GM19395 (cell line): ENCODE data around the gene PRKAR2A.
"Not testable (repeated sequence)": the region's sequence is repeated elsewhere in the genome, so short reads cannot be mapped to it uniquely, and the experiment has no call there.

Experiments
- ATAC-seq: cut with Tn5 transposase; IDR thresholded peaks from one replicate; pipeline ENCODE4 v1.9.1; 2021; ENCODE audit warnings: mild to moderate bottlenecking, moderate library complexity; ENCODE audit not compliant: unreplicated experiment

PRKAR2A gene

GRCh38 chr3:48782046-48782445 is 65.6 kb downstream of the PRKAR2A start:
- no peak for ATAC-seq

- not testable (repeated sequence) for ATAC-seq
Measured at GRCh38 chr3:48778565-48778964, 69.1 kb downstream of the PRKAR2A start.

- ATAC-seq, result no peak
Measured at GRCh38 chr3:48776854-48777253, 70.8 kb downstream of the PRKAR2A start.

- no peak for ATAC-seq
Measured at GRCh38 chr3:48770192-48770502, 77.5 kb downstream of the PRKAR2A start.

- no peak for ATAC-seq
Measured at GRCh38 chr3:48765376-48765775, 82.3 kb downstream of the PRKAR2A start.

GRCh38 chr3:48762816-48763215 is 84.9 kb downstream of the PRKAR2A start:
- no peak for ATAC-seq

GRCh38 chr3:48759991-48760540 is 87.6 kb downstream of the PRKAR2A start:
- not testable (repeated sequence) for ATAC-seq

GRCh38 chr3:48759531-48759930 is 88.1 kb downstream of the PRKAR2A start:
- ATAC-seq, result not testable (repeated sequence)

GRCh38 chr3:48759071-48759470 is 88.6 kb downstream of the PRKAR2A start:
- ATAC-seq, result no peak

GRCh38 chr3:48756640-48757039 is 91.0 kb downstream of the PRKAR2A start:
- ATAC-seq, result no peak

GRCh38 chr3:48750856-48751255 is 96.8 kb downstream of the PRKAR2A start:
- ATAC-seq, result no peak

GRCh38 chr3:48748754-48749153 is 98.9 kb downstream of the PRKAR2A start:
- ATAC-seq, result no peak

GRCh38 chr3:48747706-48748105 is 100.0 kb downstream of the PRKAR2A start:
- no peak for ATAC-seq

- ATAC-seq, result no peak
Measured at GRCh38 chr3:48747015-48747615, 100.6 kb downstream of the PRKAR2A start.

- ATAC-seq, result no peak
Measured at GRCh38 chr3:48743773-48744172, 103.9 kb downstream of the PRKAR2A start.

GRCh38 chr3:48741226-48741625 is 106.4 kb downstream of the PRKAR2A start:
- not testable (repeated sequence) for ATAC-seq

GRCh38 chr3:48739955-48740823 is 107.5 kb downstream of the PRKAR2A start:
- peak; percentile 66 for ATAC-seq

GRCh38 chr3:48739617-48739954 is 108.1 kb downstream of the PRKAR2A start:
- peak; percentile 14 for ATAC-seq

GRCh38 chr3:48738926-48739616 is 108.6 kb downstream of the PRKAR2A start:
- ATAC-seq, result no peak

- no peak for ATAC-seq
Measured at GRCh38 chr3:48738144-48738536, 109.5 kb downstream of the PRKAR2A start.

- not testable (repeated sequence) for ATAC-seq
Measured at GRCh38 chr3:48735075-48735767, 112.5 kb downstream of the PRKAR2A start.
